NT2/D1 (cell line): ENCODE results near the gene ASPHD2.
"Not testable (repeated sequence)": the region's sequence is repeated elsewhere in the genome, so short reads cannot be mapped to it uniquely, and the experiment has no call there.

Source experiments
- DNase-seq: peaks from one replicate; pipeline ENCODE4 v3.0.0-alpha.2; 2011; ENCODE audit warnings: low read depth, low spot score
- H3K27me3 ChIP-seq: 2 replicates; pipeline ENCODE4 v1.6.0; 2011; ENCODE audit warnings: mild to moderate bottlenecking; ENCODE audit not compliant: insufficient read length, insufficient read depth
- H3K36me3 ChIP-seq: 2 replicates; pipeline ENCODE4 v1.6.1; 2011; ENCODE audit warnings: mild to moderate bottlenecking, low read length, mixed read lengths; ENCODE audit not compliant: insufficient read depth, insufficient read length
- H3K4me1 ChIP-seq: 2 replicates; pipeline ENCODE4 v1.5.1; 2011; ENCODE audit not compliant: insufficient read depth, insufficient read length
- H3K4me3 ChIP-seq: 2 replicates; pipeline ENCODE4 v1.5.1; 2011; ENCODE audit warnings: low read depth; ENCODE audit not compliant: insufficient read length
- H3K9ac ChIP-seq: 2 replicates; pipeline ENCODE4 v1.6.0; 2011; ENCODE audit warnings: low read depth; ENCODE audit not compliant: insufficient read length
- H3K9me3 ChIP-seq: 2 replicates; pipeline ENCODE4 v1.5.1; 2011; ENCODE audit warnings: mild to moderate bottlenecking, low read length; ENCODE audit not compliant: insufficient read depth
- SUZ12 ChIP-seq: IDR thresholded peaks from 2 replicates; pipeline ENCODE4 v1.6.1; 2011; ENCODE audit not compliant: insufficient read length, insufficient read depth; ENCODE audit errors: extremely low read depth
- YY1 ChIP-seq: IDR thresholded peaks from 2 replicates; pipeline ENCODE4 v1.6.1; 2011; ENCODE audit not compliant: insufficient read length, insufficient read depth
- ZNF274 ChIP-seq: IDR thresholded peaks from 2 replicates; pipeline ENCODE4 v1.6.1; 2011; ENCODE audit warnings: mild to moderate bottlenecking, low read depth, low read length

ASPHD2 gene

DNA sequence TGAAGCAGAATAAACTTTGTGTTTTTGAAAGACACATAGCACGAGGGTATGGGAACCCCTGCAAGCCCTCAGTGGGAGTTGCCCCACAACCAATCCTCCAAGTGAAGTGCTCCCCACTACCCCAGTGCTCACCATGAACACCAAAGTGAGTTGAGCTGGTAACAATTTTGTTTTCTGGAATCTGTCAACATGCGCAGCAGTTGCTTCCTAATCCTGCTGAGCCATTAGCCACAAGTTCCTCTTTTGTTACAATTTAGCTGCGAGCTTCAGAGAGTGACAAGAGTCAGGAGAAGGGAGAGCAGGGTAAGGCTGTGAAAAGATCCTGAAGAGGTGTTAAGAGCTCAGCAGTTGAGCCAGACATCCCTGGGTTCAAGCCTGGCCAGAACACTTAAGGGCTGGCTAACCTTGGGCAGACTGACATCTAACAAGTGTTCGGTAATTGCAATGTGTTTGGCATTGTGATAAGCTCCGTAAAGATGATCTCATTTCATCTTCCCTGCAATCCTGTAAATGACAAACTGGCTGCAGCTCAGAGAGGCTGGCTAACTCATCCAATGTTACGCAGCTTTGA, 24.1 kb upstream of the ASPHD2 start:
- Histone ChIP-seq H3K27me3 (no peaks in the 10 kb centered on the region), H3K4me1 (no peaks in the 10 kb centered on the region), H3K9ac (no peak overlapping the region), H3K4me3 (no peak overlapping the region), H3K36me3 (no peaks in the 10 kb centered on the region), H3K9me3 (no peaks in the 10 kb centered on the region)
- DNase-seq: no peak
- TF ChIP-seq YY1: no peak
- no peak for TF ChIP-seq ZNF274
- TF ChIP-seq SUZ12: no peak

GRCh38 chr22:26406118-26406517, 22.9 kb upstream of the ASPHD2 start:
- Histone ChIP-seq H3K4me1 (no peaks in the 10 kb centered on the region), H3K9ac (no peak overlapping the region), H3K9me3 (no peaks in the 10 kb centered on the region), H3K4me3 (no peak overlapping the region), H3K27me3 (no peaks in the 10 kb centered on the region), H3K36me3 (no peaks in the 10 kb centered on the region)
- DNase-seq: no peak
- TF ChIP-seq SUZ12 (no peak), ZNF274 (no peak), YY1 (no peak)

DNA sequence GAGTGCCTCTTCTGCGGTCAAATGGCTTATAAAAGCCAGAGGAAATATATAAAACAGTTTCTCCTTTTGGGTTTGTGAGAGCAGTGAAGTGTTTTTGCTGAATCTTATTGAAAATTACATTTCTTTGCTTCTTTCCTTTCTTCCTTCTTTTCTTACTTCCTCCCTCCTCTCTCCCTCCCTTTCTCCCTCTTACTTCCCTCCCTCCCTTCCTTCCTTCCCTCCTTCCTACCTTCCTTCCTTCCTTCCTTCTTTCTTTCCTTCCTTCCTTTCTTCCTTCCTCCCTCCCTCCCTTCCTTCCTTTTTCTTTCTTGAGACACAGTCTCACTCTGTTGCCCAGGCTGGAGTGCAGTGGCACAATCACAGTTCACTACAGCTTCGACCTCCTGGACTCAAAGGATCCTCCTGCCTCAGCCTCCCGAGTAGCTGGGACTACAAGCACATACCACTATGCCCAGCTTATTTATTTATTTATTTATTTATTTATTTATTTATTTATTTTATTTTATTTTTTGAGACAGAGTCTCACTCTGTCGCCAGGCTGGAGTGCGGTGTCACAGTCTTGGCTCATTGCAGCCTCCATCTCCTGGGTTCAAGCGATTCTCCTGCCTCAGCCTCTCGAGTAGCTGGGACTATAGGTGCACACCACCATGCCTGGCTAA, 20.4 kb upstream of the ASPHD2 start:
- H3K9ac ChIP-seq, H3K27me3 ChIP-seq, DNase-seq, H3K9me3 ChIP-seq, H3K4me3 ChIP-seq, H3K4me1 ChIP-seq, H3K36me3 ChIP-seq: not testable (repeated sequence)

DNA sequence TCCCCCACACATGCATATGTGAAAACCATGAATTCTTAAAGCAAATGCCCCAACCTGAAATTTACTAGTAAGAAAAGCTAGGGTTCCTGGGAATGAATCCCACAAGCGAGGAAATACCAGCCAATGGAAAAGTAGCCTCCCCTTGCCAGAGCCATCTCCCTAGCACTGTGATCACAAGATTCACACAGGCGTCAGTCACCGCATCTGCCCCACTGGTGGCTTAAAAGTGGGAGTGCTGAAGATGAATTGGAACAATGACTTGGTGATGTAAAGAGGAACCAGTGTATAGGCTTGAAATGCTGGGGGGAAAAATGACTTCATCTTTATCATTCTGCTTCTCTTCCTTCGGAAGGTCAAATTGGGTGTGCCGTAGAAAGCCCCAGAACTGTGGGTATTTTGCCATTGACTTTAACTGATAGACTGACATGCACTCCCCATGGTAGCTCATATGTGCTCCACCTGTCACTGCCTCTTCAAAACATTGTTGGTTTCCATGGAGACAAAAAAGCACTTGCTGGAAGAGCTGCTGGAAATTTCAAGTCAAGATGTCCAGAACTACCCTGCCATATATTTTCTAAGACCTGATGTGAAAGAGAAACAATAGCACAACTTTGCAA, 19.2 kb upstream of the ASPHD2 start:
- Histone ChIP-seq H3K36me3 (no peaks in the 10 kb centered on the region), H3K9ac (no peak overlapping the region), H3K9me3 (no peaks in the 10 kb centered on the region), H3K27me3 (no peaks in the 10 kb centered on the region), H3K4me1 (no peaks in the 10 kb centered on the region), H3K4me3 (no peak overlapping the region)
- TF ChIP-seq SUZ12 (no peak), ZNF274 (no peak), YY1 (no peak)
- DNase-seq: no peak

- no peaks in the 10 kb centered on the region for H3K27me3 ChIP-seq
- no peak overlapping the region for H3K9ac ChIP-seq
- no peaks in the 10 kb centered on the region for H3K9me3 ChIP-seq
- H3K4me1 ChIP-seq: no peaks in the 10 kb centered on the region
- no peak for DNase-seq
- no peaks in the 10 kb centered on the region for H3K36me3 ChIP-seq
- H3K4me3 ChIP-seq: no peak overlapping the region
- no peak for TF ChIP-seq SUZ12
- TF ChIP-seq ZNF274: no peak
- TF ChIP-seq YY1: no peak
Observed at GRCh38 chr22:26410386-26410785, 18.7 kb upstream of the ASPHD2 start.

DNA sequence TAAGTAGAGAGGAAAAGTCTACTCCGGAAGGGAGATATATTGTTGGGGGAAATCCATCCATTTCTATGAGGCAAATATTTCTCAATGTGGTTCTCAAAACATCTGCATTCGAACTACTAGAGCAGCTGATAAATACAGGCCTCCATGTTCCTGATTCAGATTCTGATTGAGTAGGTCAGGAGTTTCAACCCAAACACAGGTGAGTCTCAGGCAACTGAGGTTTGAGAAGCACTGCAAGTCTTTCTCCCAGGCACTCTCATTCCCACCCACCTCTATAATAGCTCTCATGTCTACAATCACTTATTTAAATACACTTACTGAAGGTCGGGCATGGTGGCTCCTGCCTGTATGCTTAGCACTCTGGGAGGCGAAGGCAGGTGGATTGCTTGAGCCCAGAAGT, 14.7 kb upstream of the ASPHD2 start:
- DNase-seq: no peak
- Histone ChIP-seq H3K27me3 (no peaks in the 10 kb centered on the region), H3K4me3 (no peak overlapping the region), H3K9me3 (no peaks in the 10 kb centered on the region), H3K9ac (no peak overlapping the region), H3K36me3 (no peaks in the 10 kb centered on the region), H3K4me1 (no peaks in the 10 kb centered on the region)
- TF ChIP-seq YY1: no peak
- TF ChIP-seq SUZ12: no peak
- TF ChIP-seq ZNF274: no peak

DNA sequence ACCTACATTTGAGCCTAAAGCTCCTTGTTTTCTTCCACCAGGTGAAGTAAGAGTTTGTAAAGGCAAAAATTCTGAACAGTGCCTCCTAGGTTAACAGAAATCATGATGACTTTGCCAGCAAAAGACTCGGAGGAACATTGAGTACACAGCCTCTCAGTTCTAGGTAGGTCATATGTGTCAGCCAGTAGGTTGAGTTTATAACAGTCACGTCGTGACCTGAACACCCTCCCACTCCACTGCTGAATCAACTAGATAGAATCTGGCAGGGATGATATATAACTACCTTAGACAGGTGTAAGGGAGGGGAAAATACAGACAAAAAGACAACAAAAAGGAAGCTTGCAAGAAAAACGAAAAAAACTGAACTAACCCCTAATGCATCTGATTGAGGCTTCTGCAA, 12.8 kb upstream of the ASPHD2 start:
- no peak for DNase-seq
- Histone ChIP-seq H3K27me3 (no peaks in the 10 kb centered on the region), H3K9ac (no peak overlapping the region), H3K9me3 (no peaks in the 10 kb centered on the region), H3K4me3 (no peak overlapping the region), H3K36me3 (no peaks in the 10 kb centered on the region), H3K4me1 (no peaks in the 10 kb centered on the region)
- TF ChIP-seq ZNF274 (no peak), YY1 (no peak), SUZ12 (no peak)
